GM12878 (cell line): Measurements from ENCODE around the gene CAMTA1. TPM values are rescaled to one million over a fixed set of nuclear protein-coding genes. Genes with fewer than 3 reads are reported as not detected.

ENCODE experiments used
- KDM1A ChIP-seq: fragments of 200-600 bp; sonication (generic); IDR thresholded peaks from 2 replicates; pipeline ENCODE4 v1.6.1; 2016; ENCODE audit warnings: borderline replicate concordance
- MEF2B ChIP-seq: fragments of 450-650 bp; IDR thresholded peaks from 2 replicates; pipeline ENCODE4 v1.6.1; 2018; ENCODE audit warnings: mild to moderate bottlenecking, moderate library complexity; ENCODE audit not compliant: partially characterized antibody, poor library complexity, severe bottlenecking
- POLR2AphosphoS2 ChIP-seq: IDR thresholded peaks from 2 replicates; pipeline ENCODE4 v1.6.1; 2011; ENCODE audit warnings: low read depth, mild to moderate bottlenecking, low read length, improper control_type of control experiment, moderate library complexity
- ZNF24 ChIP-seq: fragments of 450-650 bp; IDR thresholded peaks from 2 replicates; pipeline ENCODE4 v1.6.1; 2017; ENCODE audit warnings: antibody characterized with exemption, mild to moderate bottlenecking
- polyA plus RNA-seq, 11 experiments: library from polyadenylated mRNA; depleted of rRNA in 4 of 11; unstranded in 6 of 11; stranded (reverse) in 5 of 11; fragments of >200 nt; fragmentation: Nextera tagmentation in 4 of 11; fragmentation: Illumina TruSeq in 1 of 11; extraction: Ambion mirVana in 4 of 11; extraction: Trizol in 1 of 11; gene quantifications; 1 replicate in 1 of 11; 2 replicates in 10 of 11; pipeline versions ENCODE4 v1.2.1 to v1.2.3, GENCODE V29; 2011 to 2016; ENCODE audit warnings: inconsistent platforms in 2 of 11, missing spikeins in 2 of 11, low read depth in 1 of 11
- total RNA-seq, 4 experiments: library from RNA; depleted of rRNA in 3 of 4; stranded (reverse); fragments of >200 nt in 3 of 4; fragmentation: Illumina TruSeq in 1 of 4; extraction: Trizol in 1 of 4; gene quantifications; 2 replicates each; pipeline versions ENCODE4 v1.2.1 to v1.2.3, GENCODE V29; 2013 to 2021
- TF ChIP-seq, protein P1 (sequence below): IDR thresholded peaks from 2 replicates; pipeline ENCODE4 v1.6.1; 2012; ENCODE audit warnings: improper control_type of control experiment, low read depth, low read length; ENCODE audit not compliant: insufficient replicate concordance
- TF ChIP-seq, protein P2 (sequence below): fragments of 450-650 bp; formaldehyde crosslinking; IDR thresholded peaks from 2 replicates; pipeline ENCODE4 v1.4.0; 2020; ENCODE audit warnings: mild to moderate bottlenecking, moderate library complexity

The CAMTA1 gene
- total and polyA plus RNA-seq, 10 of the 15 experiments (the other 5 are each of a cell fraction or from before 2014, with no cell fraction given), result 37.7 to 148 (median 76.4) TPM

GRCh38 chr1:7770997-7771822, 986.0 kb downstream of the CAMTA1 start, which contains the start of gene VAMP3 (continued):
- TF ChIP-seq, protein P1, sequence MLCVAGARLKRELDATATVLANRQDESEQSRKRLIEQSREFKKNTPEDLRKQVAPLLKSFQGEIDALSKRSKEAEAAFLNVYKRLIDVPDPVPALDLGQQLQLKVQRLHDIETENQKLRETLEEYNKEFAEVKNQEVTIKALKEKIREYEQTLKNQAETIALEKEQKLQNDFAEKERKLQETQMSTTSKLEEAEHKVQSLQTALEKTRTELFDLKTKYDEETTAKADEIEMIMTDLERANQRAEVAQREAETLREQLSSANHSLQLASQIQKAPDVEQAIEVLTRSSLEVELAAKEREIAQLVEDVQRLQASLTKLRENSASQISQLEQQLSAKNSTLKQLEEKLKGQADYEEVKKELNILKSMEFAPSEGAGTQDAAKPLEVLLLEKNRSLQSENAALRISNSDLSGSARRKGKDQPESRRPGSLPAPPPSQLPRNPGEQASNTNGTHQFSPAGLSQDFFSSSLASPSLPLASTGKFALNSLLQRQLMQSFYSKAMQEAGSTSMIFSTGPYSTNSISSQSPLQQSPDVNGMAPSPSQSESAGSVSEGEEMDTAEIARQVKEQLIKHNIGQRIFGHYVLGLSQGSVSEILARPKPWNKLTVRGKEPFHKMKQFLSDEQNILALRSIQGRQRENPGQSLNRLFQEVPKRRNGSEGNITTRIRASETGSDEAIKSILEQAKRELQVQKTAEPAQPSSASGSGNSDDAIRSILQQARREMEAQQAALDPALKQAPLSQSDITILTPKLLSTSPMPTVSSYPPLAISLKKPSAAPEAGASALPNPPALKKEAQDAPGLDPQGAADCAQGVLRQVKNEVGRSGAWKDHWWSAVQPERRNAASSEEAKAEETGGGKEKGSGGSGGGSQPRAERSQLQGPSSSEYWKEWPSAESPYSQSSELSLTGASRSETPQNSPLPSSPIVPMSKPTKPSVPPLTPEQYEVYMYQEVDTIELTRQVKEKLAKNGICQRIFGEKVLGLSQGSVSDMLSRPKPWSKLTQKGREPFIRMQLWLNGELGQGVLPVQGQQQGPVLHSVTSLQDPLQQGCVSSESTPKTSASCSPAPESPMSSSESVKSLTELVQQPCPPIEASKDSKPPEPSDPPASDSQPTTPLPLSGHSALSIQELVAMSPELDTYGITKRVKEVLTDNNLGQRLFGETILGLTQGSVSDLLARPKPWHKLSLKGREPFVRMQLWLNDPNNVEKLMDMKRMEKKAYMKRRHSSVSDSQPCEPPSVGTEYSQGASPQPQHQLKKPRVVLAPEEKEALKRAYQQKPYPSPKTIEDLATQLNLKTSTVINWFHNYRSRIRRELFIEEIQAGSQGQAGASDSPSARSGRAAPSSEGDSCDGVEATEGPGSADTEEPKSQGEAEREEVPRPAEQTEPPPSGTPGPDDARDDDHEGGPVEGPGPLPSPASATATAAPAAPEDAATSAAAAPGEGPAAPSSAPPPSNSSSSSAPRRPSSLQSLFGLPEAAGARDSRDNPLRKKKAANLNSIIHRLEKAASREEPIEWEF, result no peak
- TF ChIP-seq MEF2B, result no peak
- TF ChIP-seq, protein P2, sequence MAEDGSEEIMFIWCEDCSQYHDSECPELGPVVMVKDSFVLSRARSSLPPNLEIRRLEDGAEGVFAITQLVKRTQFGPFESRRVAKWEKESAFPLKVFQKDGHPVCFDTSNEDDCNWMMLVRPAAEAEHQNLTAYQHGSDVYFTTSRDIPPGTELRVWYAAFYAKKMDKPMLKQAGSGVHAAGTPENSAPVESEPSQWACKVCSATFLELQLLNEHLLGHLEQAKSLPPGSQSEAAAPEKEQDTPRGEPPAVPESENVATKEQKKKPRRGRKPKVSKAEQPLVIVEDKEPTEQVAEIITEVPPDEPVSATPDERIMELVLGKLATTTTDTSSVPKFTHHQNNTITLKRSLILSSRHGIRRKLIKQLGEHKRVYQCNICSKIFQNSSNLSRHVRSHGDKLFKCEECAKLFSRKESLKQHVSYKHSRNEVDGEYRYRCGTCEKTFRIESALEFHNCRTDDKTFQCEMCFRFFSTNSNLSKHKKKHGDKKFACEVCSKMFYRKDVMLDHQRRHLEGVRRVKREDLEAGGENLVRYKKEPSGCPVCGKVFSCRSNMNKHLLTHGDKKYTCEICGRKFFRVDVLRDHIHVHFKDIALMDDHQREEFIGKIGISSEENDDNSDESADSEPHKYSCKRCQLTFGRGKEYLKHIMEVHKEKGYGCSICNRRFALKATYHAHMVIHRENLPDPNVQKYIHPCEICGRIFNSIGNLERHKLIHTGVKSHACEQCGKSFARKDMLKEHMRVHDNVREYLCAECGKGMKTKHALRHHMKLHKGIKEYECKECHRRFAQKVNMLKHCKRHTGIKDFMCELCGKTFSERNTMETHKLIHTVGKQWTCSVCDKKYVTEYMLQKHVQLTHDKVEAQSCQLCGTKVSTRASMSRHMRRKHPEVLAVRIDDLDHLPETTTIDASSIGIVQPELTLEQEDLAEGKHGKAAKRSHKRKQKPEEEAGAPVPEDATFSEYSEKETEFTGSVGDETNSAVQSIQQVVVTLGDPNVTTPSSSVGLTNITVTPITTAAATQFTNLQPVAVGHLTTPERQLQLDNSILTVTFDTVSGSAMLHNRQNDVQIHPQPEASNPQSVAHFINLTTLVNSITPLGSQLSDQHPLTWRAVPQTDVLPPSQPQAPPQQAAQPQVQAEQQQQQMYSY (CRISPR knock-in tag), result no peak
- TF ChIP-seq ZNF24, result 0 out of 2 replicates have a peak, but pooled peaks have one; percentile 13
- no peak for TF ChIP-seq KDM1A
- peak; percentile 43; the same call in 1 of the 2 replicates for TF ChIP-seq POLR2AphosphoS2
